Measurements from ENCODE around the gene MIPOL1. TPM values are rescaled to one million over a fixed set of nuclear protein-coding genes. Genes with fewer than 3 reads are reported as not detected.

MIPOL1 gene
- total RNA-seq, 1 experiment from 2014 or later, result 13.1 TPM

DNA sequence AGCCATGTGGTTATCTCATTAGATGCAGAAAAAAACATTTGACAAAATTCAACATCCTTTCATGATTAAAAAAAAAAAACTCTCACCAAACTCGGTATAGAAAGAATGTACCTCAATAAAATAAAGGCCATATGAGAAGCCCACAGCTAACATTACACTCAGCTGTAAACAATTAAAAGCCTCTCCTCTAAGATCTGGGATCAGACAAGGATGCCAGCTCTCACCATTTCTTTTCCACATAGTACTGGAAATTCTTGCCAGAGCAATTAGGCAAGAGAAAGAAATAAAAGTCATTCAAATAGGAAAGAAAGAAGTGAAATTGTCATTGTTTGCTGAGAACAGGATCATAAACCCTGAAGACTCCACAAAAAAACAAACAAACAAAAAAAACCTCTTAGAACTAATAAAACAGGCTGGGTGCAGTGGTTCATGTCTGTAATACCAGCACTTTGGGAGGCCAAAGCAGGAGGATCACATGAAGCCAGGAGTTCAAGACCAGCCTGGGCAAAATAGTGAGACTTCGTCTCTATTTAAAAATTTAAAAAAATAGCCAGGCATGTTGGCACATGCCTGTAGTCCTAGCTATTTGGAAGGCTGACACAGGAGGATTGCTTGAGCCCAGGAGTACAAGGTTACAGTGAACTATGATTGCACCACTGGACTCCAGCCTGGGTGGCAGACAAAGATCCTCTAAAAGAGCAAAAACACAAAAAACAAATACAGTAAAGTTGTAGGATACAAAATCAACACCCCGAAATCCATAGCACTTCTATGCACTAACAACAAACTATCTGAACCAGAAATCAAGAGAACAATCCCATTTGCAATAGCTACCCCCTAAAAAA lies 282.9 kb downstream of the MIPOL1 start:
- Histone ChIP-seq H2AFZ (no peak overlapping the region), H3K36me3 (ENCODE audit: low read depth) (no peaks in the 10 kb centered on the region), H4K20me1 (ENCODE audit: insufficient read depth) (no peaks in the 10 kb centered on the region), H3K4me2 (no peak overlapping the region), H3K9me3 (ENCODE audit: insufficient read depth, low read depth) (0 out of 2 replicates have a peak, but pooled peaks cover 3% of the 10 kb centered on the region), H3K4me1 (replicated peaks; ENCODE audit: insufficient read depth) (no peaks in the 10 kb centered on the region), H3K79me2 (ENCODE audit: low read depth) (no peaks in the 10 kb centered on the region), H3F3A (ENCODE audit: insufficient read depth, low read depth) (no peaks in the 10 kb centered on the region), H3K27me3 (ENCODE audit: insufficient read depth, low read depth) (no peaks in the 10 kb centered on the region), H3K9me2 (ENCODE audit: insufficient read depth) (no peaks in the 10 kb centered on the region), H3K4me3 (no peak overlapping the region), H3K27ac (no peak overlapping the region)
- ChIA-PET POLR2A (ENCODE audit: unreplicated experiment) (no interaction called here), CTCF (no interaction called here)
- intact Hi-C loops (cut with micrococcal nuclease; ENCODE audit: unreplicated experiment), result no loop called here
- no TSS peak for BruUV-seq (replicated peaks)
- no peak for DNase-seq
- no peak for TF ChIP-seq EZH2 (IDR thresholded peaks at IDR 0.05; ENCODE audit: low read depth)
- TF ChIP-seq, protein P1, sequence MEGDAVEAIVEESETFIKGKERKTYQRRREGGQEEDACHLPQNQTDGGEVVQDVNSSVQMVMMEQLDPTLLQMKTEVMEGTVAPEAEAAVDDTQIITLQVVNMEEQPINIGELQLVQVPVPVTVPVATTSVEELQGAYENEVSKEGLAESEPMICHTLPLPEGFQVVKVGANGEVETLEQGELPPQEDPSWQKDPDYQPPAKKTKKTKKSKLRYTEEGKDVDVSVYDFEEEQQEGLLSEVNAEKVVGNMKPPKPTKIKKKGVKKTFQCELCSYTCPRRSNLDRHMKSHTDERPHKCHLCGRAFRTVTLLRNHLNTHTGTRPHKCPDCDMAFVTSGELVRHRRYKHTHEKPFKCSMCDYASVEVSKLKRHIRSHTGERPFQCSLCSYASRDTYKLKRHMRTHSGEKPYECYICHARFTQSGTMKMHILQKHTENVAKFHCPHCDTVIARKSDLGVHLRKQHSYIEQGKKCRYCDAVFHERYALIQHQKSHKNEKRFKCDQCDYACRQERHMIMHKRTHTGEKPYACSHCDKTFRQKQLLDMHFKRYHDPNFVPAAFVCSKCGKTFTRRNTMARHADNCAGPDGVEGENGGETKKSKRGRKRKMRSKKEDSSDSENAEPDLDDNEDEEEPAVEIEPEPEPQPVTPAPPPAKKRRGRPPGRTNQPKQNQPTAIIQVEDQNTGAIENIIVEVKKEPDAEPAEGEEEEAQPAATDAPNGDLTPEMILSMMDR (conservative IDR thresholded peaks at IDR 0.05), result no peak

DNA sequence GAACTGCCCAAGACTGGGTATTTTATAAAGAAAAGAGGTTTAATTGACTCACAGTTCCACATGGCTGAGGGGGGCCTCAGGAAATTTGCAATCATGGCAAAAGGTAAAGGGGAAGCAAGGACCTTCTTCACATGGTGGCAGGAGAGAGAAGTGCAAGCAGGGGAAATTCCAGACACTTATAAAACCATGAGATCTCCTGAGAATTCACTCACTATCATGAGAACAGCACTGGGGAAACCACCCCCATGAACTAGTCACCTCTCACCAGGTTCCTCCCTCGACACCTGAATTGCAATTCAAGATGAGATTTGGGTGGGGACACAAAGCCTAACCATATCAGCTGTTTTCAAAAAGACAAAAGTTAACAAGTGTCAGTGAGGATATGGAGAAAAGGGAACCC lies 284.7 kb downstream of the MIPOL1 start:
- intact Hi-C loops (cut with micrococcal nuclease; ENCODE audit: unreplicated experiment), result no loop called here
- no peak for DNase-seq
- Histone ChIP-seq H3K9me3 (ENCODE audit: insufficient read depth, low read depth) (no peaks in the 10 kb centered on the region), H3K27ac (no peak overlapping the region), H3K36me3 (ENCODE audit: low read depth) (no peaks in the 10 kb centered on the region), H4K20me1 (ENCODE audit: insufficient read depth) (no peaks in the 10 kb centered on the region), H3F3A (ENCODE audit: insufficient read depth, low read depth) (no peaks in the 10 kb centered on the region), H3K79me2 (ENCODE audit: low read depth) (no peaks in the 10 kb centered on the region), H3K4me3 (no peak overlapping the region), H3K4me2 (no peak overlapping the region), H3K4me1 (replicated peaks; ENCODE audit: insufficient read depth) (no peaks in the 10 kb centered on the region), H3K27me3 (ENCODE audit: insufficient read depth, low read depth) (no peaks in the 10 kb centered on the region), H2AFZ (no peak overlapping the region), H3K9me2 (ENCODE audit: insufficient read depth) (no peaks in the 10 kb centered on the region)
- ChIA-PET CTCF (no interaction called here), POLR2A (ENCODE audit: unreplicated experiment) (no interaction called here)
- no TSS peak for BruUV-seq (replicated peaks)
- TF ChIP-seq, protein P1 (conservative IDR thresholded peaks at IDR 0.05), result no peak
- no peak for TF ChIP-seq EZH2 (IDR thresholded peaks at IDR 0.05; ENCODE audit: low read depth)

DNA sequence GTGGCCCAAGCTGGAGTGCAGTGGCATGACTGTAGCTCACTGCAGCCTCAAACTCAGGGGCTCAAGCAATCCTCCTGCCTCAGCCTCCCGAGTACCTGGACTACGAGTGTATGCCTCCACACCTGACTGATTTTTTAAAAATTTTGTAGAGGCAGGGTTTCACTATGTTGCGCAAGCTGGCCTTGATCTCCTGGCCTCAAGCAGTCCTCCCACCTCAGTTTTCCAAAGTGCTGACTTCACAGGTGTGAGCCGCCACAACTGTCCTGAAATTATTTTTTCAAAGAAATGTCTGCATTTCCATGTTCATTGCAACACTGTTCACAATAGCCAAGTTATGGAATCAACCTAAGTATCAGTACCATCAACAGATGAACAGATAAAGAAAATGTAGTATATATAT lies 285.9 kb downstream of the MIPOL1 start:
- BruUV-seq (replicated peaks), result no TSS peak
- CTCF ChIA-PET, result no interaction called here
- no peaks in the 10 kb centered on the region for H3K79me2 ChIP-seq (ENCODE audit: low read depth)
- no peak for DNase-seq
- H2AFZ ChIP-seq, result no peak overlapping the region
- TF ChIP-seq, protein P1 (conservative IDR thresholded peaks at IDR 0.05), result no peak
- TF ChIP-seq EZH2 (IDR thresholded peaks at IDR 0.05; ENCODE audit: low read depth), result no peak
- no peaks in the 10 kb centered on the region for H3K9me3 ChIP-seq (ENCODE audit: insufficient read depth, low read depth)
- intact Hi-C loops (cut with micrococcal nuclease; ENCODE audit: unreplicated experiment), result no loop called here
- no peak overlapping the region for H3K4me2 ChIP-seq
- no peak overlapping the region for H3K4me3 ChIP-seq
- H3K36me3 ChIP-seq (ENCODE audit: low read depth), result no peaks in the 10 kb centered on the region
- no peaks in the 10 kb centered on the region for H3K4me1 ChIP-seq (replicated peaks; ENCODE audit: insufficient read depth)
- H4K20me1 ChIP-seq (ENCODE audit: insufficient read depth), result no peaks in the 10 kb centered on the region
- POLR2A ChIA-PET (ENCODE audit: unreplicated experiment), result no interaction called here
- H3K9me2 ChIP-seq (ENCODE audit: insufficient read depth), result no peaks in the 10 kb centered on the region
- no peak overlapping the region for H3K27ac ChIP-seq
- no peaks in the 10 kb centered on the region for H3F3A ChIP-seq (ENCODE audit: insufficient read depth, low read depth)
- no peaks in the 10 kb centered on the region for H3K27me3 ChIP-seq (ENCODE audit: insufficient read depth, low read depth)
